ENCODE measurements around the gene SSNA1. TPM values are rescaled to one million over a fixed set of nuclear protein-coding genes. Genes with fewer than 3 reads are reported as not detected.

SSNA1 gene
- total and polyA plus RNA-seq, 9 of the 15 experiments (the other 6 are each of a cell fraction or from before 2014, with no cell fraction given): 1.9 to 130 (median 57.1) TPM

DNA sequence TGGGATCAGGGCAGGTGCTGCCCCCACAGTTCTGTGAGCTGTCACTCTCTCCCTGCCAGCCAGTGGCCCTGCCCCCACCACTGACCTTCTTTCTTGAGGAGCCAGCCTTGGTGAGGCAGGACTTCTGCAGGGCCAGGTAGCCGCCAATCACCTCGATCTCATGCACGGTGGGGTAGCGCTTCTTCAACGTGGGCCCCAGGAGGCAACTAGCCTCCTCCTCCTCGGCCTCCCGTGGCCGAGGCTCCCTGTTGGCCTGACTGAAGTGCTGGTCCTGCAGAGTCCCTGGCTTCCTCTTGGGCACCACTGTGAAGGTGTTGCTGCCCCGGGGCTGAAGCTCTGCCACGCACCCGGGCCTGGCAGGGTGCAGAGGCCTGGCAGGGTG lies 10.4 kb downstream of the SSNA1 start:
- ChIA-PET CTCF (ENCODE audit: low intra/inter-chr PET ratio) (no interaction called here), POLR2A (interaction anchor here (0.6 to 3.2 kb wide), 5 partner anchors 9 to 394 kb away, joined by 3 to 26 read pairs (median 3); partner anchors contain the start of genes ANAPC2 and SSNA1)
- no peak for ATAC-seq
- Histone ChIP-seq H2AFZ (ENCODE audit: low read depth, low read length) (no peak overlapping the region), H3K27ac (ENCODE audit: extremely low read depth, low read depth, low read length) (0 out of 3 replicates have a peak overlapping the region, but pooled peaks have one; percentile 10), H3K27me3 (ENCODE audit: control insufficient read depth in 2 of 2, insufficient read depth in 2 of 2, low read length in 2 of 2) (no peaks in the 10 kb centered on the region), H3K36me3 (ENCODE audit: control insufficient read depth, insufficient read depth, low read length) (peaks cover 10% of the 10 kb centered on the region; the same call in 2 of the 3 replicates), H3K4me3 (peak overlapping the region; percentile 37; the same call in 1 of the 2 replicates), H3K79me2 (ENCODE audit: control insufficient read depth, insufficient read depth, low read length) (peaks cover 65% of the 10 kb centered on the region), H4K20me1 (replicated peaks; ENCODE audit: control insufficient read depth, insufficient read depth, low read length) (peaks cover 5% of the 10 kb centered on the region), H3K9ac (ENCODE audit: insufficient read depth in 1 of 2, low read depth in 2 of 2, low read length in 2 of 2) (peak overlapping the region in 1 of 2 experiments; percentile 89; a peak in 2 of 4 replicates), H3K9me3 (replicated peaks; ENCODE audit: control insufficient read depth, insufficient read depth, low read depth, low read length) (no peaks in the 10 kb centered on the region), H3K4me1 (replicated peaks in 1 of 2; ENCODE audit: control insufficient read depth in 2 of 2, insufficient read depth in 2 of 2, low read length in 2 of 2) (peaks cover 23 to 88% of the 10 kb centered on the region in 2 experiments), H3K9me1 (ENCODE audit: control insufficient read depth, insufficient read depth, low read length) (peaks cover under 1% of the 10 kb centered on the region), H3K4me2 (ENCODE audit: insufficient read depth, low read length) (peak overlapping the region; percentile 44)
- in situ Hi-C loops (cut with MboI): no loop called here
- no TSS peak for BruUV-seq (replicated peaks)
- DNase-seq (ENCODE audit: extremely low read depth in 1 of 4, low spot score in 3 of 4): no peak
- intact Hi-C loops (cut with micrococcal nuclease): no loop called here
- FAIRE-seq: peak; percentile 19
- 52% methylated on average over 11 of the region's 11 CpGs for WGBS (ENCODE audit: insufficient coverage, low coverage, missing lambda C conversion rate)
- TF ChIP-seq BRD9 (IDR thresholded peaks at IDR 0.05; ENCODE audit: low read depth, partially characterized antibody) (no peak), SRSF9 (IDR thresholded peaks at IDR 0.05; ENCODE audit: borderline replicate concordance, low read depth, low read length) (no peak), RHOXF2B (CRISPR knock-in tag; conservative IDR thresholded peaks at IDR 0.05) (no peak), EZH2 (IDR thresholded peaks at IDR 0.05; ENCODE audit: borderline replicate concordance, low read depth, low read length) (no peak), BDP1 (IDR thresholded peaks at IDR 0.05; ENCODE audit: insufficient read depth, insufficient read length) (no peak), CBFB (CRISPR knock-in tag; IDR thresholded peaks at IDR 0.05) (0 out of 2 replicates have a peak, but pooled peaks have one; percentile 8), NFATC3 (IDR thresholded peaks at IDR 0.05) (no peak), SIX5 (IDR thresholded peaks at IDR 0.05; ENCODE audit: borderline replicate concordance in 1 of 2, insufficient read depth in 1 of 2, low read depth in 1 of 2, low read length in 2 of 2) (no peak), SNIP1 (IDR thresholded peaks at IDR 0.05; ENCODE audit: low read depth) (no peak), SP1 (CRISPR knock-in tag; IDR thresholded peaks at IDR 0.05) (0 out of 2 replicates have a peak, but pooled peaks have one; percentile 22), PHB2 (IDR thresholded peaks at IDR 0.05; ENCODE audit: low read depth) (no peak)
- TF ChIP-seq, protein P1, sequence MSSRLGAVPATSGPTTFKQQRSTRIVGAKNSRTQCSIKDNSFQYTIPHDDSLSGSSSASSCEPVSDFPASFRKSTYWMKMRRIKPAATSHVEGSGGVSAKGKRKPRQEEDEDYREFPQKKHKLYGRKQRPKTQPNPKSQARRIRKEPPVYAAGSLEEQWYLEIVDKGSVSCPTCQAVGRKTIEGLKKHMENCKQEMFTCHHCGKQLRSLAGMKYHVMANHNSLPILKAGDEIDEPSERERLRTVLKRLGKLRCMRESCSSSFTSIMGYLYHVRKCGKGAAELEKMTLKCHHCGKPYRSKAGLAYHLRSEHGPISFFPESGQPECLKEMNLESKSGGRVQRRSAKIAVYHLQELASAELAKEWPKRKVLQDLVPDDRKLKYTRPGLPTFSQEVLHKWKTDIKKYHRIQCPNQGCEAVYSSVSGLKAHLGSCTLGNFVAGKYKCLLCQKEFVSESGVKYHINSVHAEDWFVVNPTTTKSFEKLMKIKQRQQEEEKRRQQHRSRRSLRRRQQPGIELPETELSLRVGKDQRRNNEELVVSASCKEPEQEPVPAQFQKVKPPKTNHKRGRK (tag; IDR thresholded peaks at IDR 0.05): no peak
- TF ChIP-seq, protein P2, sequence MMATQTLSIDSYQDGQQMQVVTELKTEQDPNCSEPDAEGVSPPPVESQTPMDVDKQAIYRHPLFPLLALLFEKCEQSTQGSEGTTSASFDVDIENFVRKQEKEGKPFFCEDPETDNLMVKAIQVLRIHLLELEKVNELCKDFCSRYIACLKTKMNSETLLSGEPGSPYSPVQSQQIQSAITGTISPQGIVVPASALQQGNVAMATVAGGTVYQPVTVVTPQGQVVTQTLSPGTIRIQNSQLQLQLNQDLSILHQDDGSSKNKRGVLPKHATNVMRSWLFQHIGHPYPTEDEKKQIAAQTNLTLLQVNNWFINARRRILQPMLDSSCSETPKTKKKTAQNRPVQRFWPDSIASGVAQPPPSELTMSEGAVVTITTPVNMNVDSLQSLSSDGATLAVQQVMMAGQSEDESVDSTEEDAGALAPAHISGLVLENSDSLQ (IDR thresholded peaks at IDR 0.05): peak; percentile 30; the same call in 1 of the 2 replicates
- TF ChIP-seq, protein P3, sequence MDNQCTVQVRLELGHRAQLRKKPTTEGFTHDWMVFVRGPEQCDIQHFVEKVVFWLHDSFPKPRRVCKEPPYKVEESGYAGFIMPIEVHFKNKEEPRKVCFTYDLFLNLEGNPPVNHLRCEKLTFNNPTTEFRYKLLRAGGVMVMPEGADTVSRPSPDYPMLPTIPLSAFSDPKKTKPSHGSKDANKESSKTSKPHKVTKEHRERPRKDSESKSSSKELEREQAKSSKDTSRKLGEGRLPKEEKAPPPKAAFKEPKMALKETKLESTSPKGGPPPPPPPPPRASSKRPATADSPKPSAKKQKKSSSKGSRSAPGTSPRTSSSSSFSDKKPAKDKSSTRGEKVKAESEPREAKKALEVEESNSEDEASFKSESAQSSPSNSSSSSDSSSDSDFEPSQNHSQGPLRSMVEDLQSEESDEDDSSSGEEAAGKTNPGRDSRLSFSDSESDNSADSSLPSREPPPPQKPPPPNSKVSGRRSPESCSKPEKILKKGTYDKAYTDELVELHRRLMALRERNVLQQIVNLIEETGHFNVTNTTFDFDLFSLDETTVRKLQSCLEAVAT (IDR thresholded peaks at IDR 0.05): no peak
- TF ChIP-seq, protein P4, sequence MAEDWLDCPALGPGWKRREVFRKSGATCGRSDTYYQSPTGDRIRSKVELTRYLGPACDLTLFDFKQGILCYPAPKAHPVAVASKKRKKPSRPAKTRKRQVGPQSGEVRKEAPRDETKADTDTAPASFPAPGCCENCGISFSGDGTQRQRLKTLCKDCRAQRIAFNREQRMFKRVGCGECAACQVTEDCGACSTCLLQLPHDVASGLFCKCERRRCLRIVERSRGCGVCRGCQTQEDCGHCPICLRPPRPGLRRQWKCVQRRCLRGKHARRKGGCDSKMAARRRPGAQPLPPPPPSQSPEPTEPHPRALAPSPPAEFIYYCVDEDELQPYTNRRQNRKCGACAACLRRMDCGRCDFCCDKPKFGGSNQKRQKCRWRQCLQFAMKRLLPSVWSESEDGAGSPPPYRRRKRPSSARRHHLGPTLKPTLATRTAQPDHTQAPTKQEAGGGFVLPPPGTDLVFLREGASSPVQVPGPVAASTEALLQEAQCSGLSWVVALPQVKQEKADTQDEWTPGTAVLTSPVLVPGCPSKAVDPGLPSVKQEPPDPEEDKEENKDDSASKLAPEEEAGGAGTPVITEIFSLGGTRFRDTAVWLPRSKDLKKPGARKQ (CRISPR knock-in tag; IDR thresholded peaks at IDR 0.05): no peak
- TF ChIP-seq, protein P5, sequence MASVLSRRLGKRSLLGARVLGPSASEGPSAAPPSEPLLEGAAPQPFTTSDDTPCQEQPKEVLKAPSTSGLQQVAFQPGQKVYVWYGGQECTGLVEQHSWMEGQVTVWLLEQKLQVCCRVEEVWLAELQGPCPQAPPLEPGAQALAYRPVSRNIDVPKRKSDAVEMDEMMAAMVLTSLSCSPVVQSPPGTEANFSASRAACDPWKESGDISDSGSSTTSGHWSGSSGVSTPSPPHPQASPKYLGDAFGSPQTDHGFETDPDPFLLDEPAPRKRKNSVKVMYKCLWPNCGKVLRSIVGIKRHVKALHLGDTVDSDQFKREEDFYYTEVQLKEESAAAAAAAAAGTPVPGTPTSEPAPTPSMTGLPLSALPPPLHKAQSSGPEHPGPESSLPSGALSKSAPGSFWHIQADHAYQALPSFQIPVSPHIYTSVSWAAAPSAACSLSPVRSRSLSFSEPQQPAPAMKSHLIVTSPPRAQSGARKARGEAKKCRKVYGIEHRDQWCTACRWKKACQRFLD (CRISPR knock-in tag; IDR thresholded peaks at IDR 0.05): no peak
